HG02938 (cell line): Measurements from ENCODE around the gene MN1.

Source experiments
- ATAC-seq: cut with Tn5 transposase; IDR thresholded peaks from one replicate; pipeline ENCODE4 v1.9.1; 2021; ENCODE audit warnings: mild to moderate bottlenecking, moderate library complexity; ENCODE audit not compliant: unreplicated experiment

MN1 gene

DNA sequence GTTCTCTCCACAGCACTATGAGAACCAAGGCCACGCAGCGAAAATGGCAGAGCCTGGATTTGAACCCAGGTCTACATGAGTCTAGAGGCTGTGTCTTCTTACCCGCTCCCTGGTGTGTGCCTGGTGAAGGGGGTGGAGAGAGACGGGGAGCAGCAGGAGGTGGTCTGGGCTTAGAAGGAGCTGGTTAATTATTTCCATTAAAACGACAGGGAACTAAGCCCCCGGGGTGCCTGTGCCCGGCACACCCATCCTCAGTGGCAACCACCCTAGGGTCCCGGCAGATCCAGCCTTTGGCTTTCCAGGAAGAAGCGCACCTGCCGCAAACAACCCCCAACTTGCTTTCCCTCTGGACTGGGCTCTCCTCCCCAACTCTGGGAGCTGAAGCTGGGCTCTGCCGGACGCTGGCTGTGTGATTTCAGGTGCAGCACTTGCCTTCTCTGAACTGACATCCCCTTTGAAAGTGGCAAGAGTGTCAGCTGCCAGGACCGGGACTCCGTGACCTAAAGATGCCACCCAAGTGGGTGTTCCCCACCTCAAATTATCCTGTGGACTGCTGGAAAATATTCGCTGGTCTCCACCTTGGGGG, 35.8 kb downstream of the MN1 start:
- ATAC-seq: no peak

DNA sequence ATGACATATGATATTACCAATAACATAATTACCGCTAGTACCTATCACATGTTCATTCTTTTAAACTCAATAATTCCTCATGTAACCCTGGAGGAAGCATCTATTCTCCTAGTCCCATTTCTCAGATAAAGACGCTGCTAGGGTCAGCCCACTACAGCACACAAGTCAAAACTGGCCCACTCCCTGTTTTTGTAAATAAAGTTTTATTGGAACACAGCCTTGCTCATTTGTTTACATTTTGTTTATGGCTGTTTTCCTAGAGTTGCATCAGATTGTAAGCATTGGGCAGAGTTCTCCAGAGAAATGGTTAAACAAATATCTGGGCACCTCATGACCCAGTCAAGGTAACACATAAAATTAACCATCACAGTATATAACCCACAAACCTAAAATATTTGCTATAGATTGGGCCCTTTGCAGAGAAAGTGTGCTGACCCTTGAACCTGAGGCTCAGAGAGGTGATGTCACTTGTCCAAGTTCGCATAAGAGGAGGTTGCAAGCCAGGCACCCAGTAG, 36.8 kb downstream of the MN1 start:
- ATAC-seq: no peak

GRCh38 chr22:27761665-27762064, 39.9 kb downstream of the MN1 start:
- no peak for ATAC-seq

DNA sequence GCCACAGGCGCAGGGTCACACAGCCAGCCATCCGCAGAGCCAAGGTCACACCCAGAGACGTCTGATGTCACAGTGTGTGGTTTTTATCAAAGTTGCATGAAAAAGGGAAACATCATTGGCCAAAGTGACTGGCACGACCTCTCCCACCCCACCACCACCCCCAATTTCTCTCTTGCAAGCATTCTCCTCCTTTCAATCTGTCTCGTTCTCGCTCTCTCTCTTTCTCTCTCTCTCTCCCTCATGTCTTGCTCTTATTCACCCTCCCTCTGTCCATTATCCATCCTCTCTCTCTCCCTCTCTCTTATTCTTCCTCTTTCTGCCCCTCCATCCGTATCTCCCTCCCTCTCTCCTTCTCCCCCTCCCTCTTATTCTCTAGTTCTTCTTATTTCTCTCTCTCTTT, 40.6 kb downstream of the MN1 start:
- ATAC-seq: no peak

DNA sequence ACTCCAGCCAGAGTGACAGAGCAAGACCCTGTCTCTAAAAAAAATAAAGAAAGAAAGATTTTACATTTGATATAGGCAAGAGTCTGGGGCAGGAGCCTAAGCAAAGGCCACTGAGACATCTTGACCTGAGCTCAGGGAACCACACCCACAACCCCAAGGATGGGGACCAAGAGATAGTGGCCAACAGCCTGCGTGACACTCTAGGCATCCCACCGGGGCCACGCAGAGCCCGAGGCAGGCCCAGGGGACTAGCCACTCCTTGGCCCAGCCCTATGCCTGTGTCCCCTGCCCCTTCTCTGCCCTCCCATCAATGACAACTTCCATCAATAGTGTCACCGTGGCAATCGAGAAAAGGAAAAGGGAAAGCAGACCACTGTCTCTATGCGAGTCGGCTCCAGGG, 41.1 kb downstream of the MN1 start:
- no peak for ATAC-seq

GRCh38 chr22:27757928-27758525, 43.5 kb downstream of the MN1 start:
- no peak for ATAC-seq

DNA sequence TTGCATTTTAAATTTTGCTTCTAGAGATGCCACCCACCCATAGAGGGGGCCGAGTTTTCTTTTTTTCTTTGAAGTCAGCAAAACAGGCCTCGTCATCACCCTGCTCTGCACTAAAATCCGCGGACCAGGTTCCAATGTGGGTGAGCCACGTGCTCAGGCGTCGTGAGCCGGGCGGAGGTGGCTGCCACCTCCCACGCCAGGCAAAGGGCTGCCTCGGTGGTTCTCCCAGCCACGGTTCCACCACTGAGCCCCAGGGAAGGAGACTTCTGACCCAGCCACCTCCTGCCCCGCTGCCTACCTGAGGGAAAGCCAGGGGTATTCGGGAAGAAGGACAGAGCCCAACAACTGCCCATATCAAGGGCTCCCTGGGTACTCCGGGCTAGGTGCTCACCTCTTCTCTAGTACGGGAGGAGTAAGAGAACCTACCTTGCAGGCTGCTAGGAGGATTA, 45.3 kb downstream of the MN1 start:
- ATAC-seq: no peak

DNA sequence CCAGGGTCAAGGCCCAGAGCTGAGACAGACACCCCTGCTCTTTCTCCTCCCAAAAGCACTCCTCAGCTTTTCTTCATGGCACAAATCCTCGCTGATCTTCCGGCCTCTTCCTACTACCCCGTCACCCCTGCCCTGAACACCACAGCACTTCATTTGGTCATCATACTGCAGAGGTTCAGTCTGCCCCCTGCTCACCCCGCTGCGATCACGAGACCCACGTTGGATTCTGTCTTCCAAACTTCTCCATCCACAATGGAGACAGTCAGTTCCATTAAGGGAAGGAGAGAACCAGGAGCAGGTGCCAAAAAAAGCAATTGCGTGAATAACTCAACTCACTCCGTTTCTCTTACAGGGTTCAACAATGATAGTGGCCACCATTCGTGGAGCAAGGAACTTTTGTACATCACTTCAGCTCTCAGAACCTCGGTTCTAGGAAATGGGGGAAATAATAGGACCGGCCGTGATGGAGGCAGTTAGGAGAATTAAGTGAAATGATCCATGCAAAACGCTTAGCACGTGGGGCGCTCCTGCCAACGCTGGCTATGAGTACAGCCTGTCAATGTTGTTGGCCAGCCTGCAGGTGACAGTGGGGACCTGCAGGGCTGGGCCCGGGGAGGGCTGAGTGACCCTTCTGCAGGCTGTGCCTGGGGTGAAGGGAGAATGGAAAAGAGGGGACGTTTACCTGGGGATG, 45.9 kb downstream of the MN1 start:
- ATAC-seq: no peak

- no peak for ATAC-seq
Observed at GRCh38 chr22:27754888-27755480, 46.6 kb downstream of the MN1 start.

DNA sequence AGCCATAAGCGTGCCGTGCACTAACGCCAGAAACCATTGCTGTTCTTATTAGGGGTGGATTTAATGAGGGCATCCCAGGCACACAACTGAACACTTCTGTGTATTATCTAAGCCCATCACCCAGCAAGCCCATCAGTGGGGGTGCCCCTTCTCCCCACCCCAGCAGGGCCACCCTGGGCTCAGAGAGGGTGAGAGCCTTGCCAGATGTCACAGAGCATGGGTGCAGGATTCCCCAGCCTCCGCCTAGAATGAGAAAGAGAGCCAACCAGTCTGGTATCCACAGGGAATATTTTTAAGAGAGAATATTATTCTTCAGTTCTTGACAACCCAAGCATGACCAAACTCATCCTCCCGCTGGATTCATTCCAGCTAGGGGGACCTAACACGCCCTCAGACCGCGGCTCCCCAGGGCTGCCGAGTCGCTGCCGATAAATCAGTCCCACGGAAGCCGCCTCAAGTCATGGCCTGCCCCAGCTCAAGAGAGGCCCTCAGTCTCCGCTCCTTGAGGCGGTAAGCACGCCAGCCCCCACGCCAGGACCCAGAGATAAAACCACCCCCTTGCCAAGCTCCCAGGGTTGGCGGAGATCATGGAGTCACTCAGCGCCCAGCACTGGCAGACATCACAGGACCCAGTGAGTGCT, 47.2 kb downstream of the MN1 start:
- no peak for ATAC-seq

DNA sequence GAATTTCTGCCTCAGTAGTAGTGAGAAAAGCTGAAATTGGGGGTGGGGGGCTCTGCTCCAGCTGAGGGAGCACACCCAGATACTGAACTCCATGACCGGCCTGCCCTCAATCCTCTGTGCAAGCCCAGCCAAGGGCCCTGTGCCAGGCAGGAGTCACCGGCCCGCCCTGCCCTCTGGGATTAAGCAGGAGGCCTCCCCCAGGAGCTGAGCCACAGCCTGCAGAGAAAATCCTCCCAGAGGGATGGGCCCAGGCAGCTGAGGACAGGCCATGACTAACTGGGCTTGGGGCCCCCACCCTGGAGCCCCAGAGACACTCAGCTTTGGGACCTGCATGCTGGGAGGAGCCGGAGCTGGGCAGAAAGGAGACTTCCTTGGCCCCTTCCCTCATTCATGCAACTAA, 48.8 kb downstream of the MN1 start:
- ATAC-seq: no peak

GRCh38 chr22:27752141-27752540, 49.4 kb downstream of the MN1 start:
- no peak for ATAC-seq

- ATAC-seq: no peak
Observed at GRCh38 chr22:27751277-27752070, 50.1 kb downstream of the MN1 start.

- no peak for ATAC-seq
Observed at GRCh38 chr22:27750584-27751265, 50.8 kb downstream of the MN1 start.

DNA sequence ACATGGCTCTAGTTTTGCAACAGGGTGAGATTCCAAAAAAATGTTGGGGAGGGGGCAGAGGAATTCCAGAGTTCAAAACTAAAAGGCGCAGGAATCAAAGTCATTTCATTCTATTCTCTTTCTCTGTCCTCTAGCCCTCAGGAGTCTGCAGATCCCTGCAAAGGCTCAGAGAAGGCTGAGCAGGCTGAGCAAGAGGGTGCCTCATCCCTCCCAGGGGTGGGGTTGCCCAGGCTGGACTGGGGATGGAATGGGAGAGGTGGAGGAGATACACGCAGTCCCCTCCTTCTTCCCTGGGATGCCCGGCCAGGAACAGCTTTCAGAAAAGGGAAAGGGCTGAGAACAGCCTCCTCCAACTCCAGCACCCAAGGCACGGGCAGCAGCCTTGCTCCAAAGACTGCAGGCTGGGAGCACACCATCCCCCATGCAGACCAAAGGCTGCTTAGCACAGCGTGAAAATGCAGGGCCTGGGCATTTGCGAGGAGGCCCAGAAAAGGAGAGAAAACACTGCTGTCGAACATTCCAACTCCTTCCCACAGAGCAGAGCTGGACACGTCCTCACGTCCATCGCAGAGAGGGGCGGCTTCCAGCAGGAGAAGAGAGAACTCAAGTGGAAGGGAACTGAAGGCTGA, 51.8 kb downstream of the MN1 start:
- ATAC-seq: no peak

DNA sequence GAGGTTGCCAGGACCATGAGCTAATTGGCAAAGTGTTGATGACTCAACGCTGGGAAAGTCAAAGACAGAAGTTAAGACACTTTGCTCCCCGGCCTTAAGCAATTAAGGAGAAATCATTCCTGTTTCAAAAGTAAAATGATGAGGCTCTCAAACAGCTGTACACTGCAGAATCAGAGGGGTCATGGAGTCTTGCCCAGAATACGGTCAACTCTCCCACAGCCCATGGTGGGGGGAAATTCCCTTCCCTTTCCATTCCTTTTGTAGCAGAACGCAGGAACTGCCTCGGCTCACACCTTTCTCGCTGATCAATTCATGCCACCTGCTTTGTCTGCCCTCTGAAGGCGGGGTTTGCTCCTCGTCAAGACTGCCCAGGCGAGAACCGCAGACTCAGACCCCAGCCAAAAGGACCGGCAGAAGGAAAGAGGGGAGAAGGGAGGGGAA, 52.8 kb downstream of the MN1 start:
- no peak for ATAC-seq

DNA sequence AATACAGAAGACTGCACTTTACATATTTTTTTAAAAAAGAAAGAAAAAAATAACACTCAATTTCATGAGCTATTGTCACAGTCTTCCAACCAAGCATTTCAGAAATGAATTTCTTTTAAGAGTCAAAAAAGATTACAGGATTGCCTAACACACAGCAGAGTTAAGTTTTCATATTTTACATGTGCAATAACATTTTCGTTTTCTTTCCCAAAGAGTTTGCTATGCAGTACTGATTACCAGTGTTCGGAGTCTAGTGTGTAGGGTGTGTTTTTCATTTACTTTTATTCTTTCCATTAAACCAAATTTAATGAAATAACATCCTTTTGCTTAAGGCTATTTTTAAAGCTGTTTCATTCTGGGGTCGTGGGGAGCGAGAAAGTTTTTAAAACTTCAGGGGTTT, 53.2 kb downstream of the MN1 start:
- no peak for ATAC-seq

- ATAC-seq: no peak
Observed at GRCh38 chr22:27747396-27748221, 53.9 kb downstream of the MN1 start.

- ATAC-seq: no peak
Observed at GRCh38 chr22:27746918-27747317, 54.6 kb downstream of the MN1 start.
